Stimulated activated memory B cell treated with anti-CD40 and anti-IgM and Interleukin-4, amounts not matched to agents 10 μg/mL and 1 μg/mL and 100 μg/mL, for 72 hours (primary cell): ENCODE results near the gene EFCAB6.

Source experiments
- ATAC-seq: fragments of 150-1000 bp; cut with Tn5 transposase; 2 replicates; pipeline ENCODE4 v1.10.0; 2021
- H3K27ac Mint-ChIP-seq: one replicate; pipeline ENCODE4 v1.8.0; 2022; ENCODE audit warnings: mild to moderate bottlenecking, mixed read lengths
- H3K27me3 Mint-ChIP-seq: one replicate; pipeline ENCODE4 v1.8.0; 2022; ENCODE audit warnings: mixed read lengths
- H3K36me3 Mint-ChIP-seq: one replicate; pipeline ENCODE4 v1.8.0; 2022; ENCODE audit warnings: mixed read lengths
- H3K4me1 Mint-ChIP-seq: one replicate; pipeline ENCODE4 v1.8.0; 2022; ENCODE audit warnings: mixed read lengths
- H3K4me3 Mint-ChIP-seq: one replicate; pipeline ENCODE4 v1.8.0; 2022; ENCODE audit warnings: mild to moderate bottlenecking, moderate library complexity, mixed read lengths
- H3K9me3 Mint-ChIP-seq: one replicate; pipeline ENCODE4 v1.8.0; 2022; ENCODE audit warnings: mixed read lengths

The EFCAB6 gene

GRCh38 chr22:43504068-43504467, 308.0 kb downstream of the EFCAB6 start:
- Mint-ChIP-seq H3K9me3 (peaks cover 1% of the 10 kb centered on the region), H3K27me3 (no peaks in the 10 kb centered on the region), H3K27ac (no peak overlapping the region), H3K4me3 (no peak overlapping the region), H3K36me3 (no peaks in the 10 kb centered on the region), H3K4me1 (no peaks in the 10 kb centered on the region)
- no peak for ATAC-seq

GRCh38 chr22:43502306-43502874, 309.7 kb downstream of the EFCAB6 start:
- no peak for ATAC-seq
- Mint-ChIP-seq H3K27me3 (no peaks in the 10 kb centered on the region), H3K4me3 (no peak overlapping the region), H3K36me3 (no peaks in the 10 kb centered on the region), H3K4me1 (no peaks in the 10 kb centered on the region), H3K9me3 (no peaks in the 10 kb centered on the region), H3K27ac (no peak overlapping the region)

GRCh38 chr22:43501878-43502277, 310.2 kb downstream of the EFCAB6 start:
- Mint-ChIP-seq H3K4me1 (no peaks in the 10 kb centered on the region), H3K27ac (no peak overlapping the region), H3K4me3 (no peak overlapping the region), H3K36me3 (no peaks in the 10 kb centered on the region), H3K27me3 (no peaks in the 10 kb centered on the region), H3K9me3 (no peaks in the 10 kb centered on the region)
- no peak for ATAC-seq

- Mint-ChIP-seq H3K9me3 (no peaks in the 10 kb centered on the region), H3K27ac (no peak overlapping the region), H3K27me3 (no peaks in the 10 kb centered on the region), H3K36me3 (no peaks in the 10 kb centered on the region), H3K4me3 (no peak overlapping the region), H3K4me1 (no peaks in the 10 kb centered on the region)
- ATAC-seq: no peak
Measured at GRCh38 chr22:43500792-43501785, 311.0 kb downstream of the EFCAB6 start.

GRCh38 chr22:43498856-43499253, 313.2 kb downstream of the EFCAB6 start:
- no peaks in the 10 kb centered on the region for H3K4me1 Mint-ChIP-seq
- no peaks in the 10 kb centered on the region for H3K27me3 Mint-ChIP-seq
- no peak overlapping the region for H3K4me3 Mint-ChIP-seq
- no peak overlapping the region for H3K27ac Mint-ChIP-seq
- no peak for ATAC-seq
- peaks cover 3% of the 10 kb centered on the region for H3K9me3 Mint-ChIP-seq
- H3K36me3 Mint-ChIP-seq: no peaks in the 10 kb centered on the region

- H3K27ac Mint-ChIP-seq: no peak overlapping the region
Measured at GRCh38 chr22:43497956-43498855, 313.9 kb downstream of the EFCAB6 start.

GRCh38 chr22:43493297-43493696, 318.8 kb downstream of the EFCAB6 start:
- H3K27ac Mint-ChIP-seq: no peak overlapping the region
- H3K27me3 Mint-ChIP-seq: no peaks in the 10 kb centered on the region
- H3K36me3 Mint-ChIP-seq: no peaks in the 10 kb centered on the region
- no peaks in the 10 kb centered on the region for H3K4me1 Mint-ChIP-seq
- H3K4me3 Mint-ChIP-seq: no peak overlapping the region
- no peak for ATAC-seq
- H3K9me3 Mint-ChIP-seq: peaks cover 15% of the 10 kb centered on the region

More at GRCh38 chr22:43497956-43498855, 313.9 kb downstream of the EFCAB6 start:
- no peaks in the 10 kb centered on the region for H3K36me3 Mint-ChIP-seq
- ATAC-seq: no peak
- H3K4me1 Mint-ChIP-seq: no peaks in the 10 kb centered on the region
- H3K9me3 Mint-ChIP-seq: peaks cover 3% of the 10 kb centered on the region
- H3K27me3 Mint-ChIP-seq: no peaks in the 10 kb centered on the region
- no peak overlapping the region for H3K4me3 Mint-ChIP-seq

GRCh38 chr22:43491737-43492136, 320.4 kb downstream of the EFCAB6 start:
- H3K4me1 Mint-ChIP-seq: no peaks in the 10 kb centered on the region
- no peak for ATAC-seq
- H3K27me3 Mint-ChIP-seq: peaks cover 9% of the 10 kb centered on the region
- H3K9me3 Mint-ChIP-seq: peaks cover 15% of the 10 kb centered on the region
- H3K27ac Mint-ChIP-seq: no peak overlapping the region
- H3K4me3 Mint-ChIP-seq: no peak overlapping the region
- H3K36me3 Mint-ChIP-seq: no peaks in the 10 kb centered on the region

GRCh38 chr22:43491177-43491576, 320.9 kb downstream of the EFCAB6 start:
- Mint-ChIP-seq H3K4me3 (no peak overlapping the region), H3K4me1 (no peaks in the 10 kb centered on the region), H3K36me3 (no peaks in the 10 kb centered on the region), H3K27ac (no peak overlapping the region), H3K27me3 (peaks cover 11% of the 10 kb centered on the region), H3K9me3 (peaks cover 15% of the 10 kb centered on the region)
- ATAC-seq: no peak

GRCh38 chr22:43490311-43490710, 321.8 kb downstream of the EFCAB6 start:
- H3K36me3 Mint-ChIP-seq: no peaks in the 10 kb centered on the region
- no peak for ATAC-seq
- no peak overlapping the region for H3K4me3 Mint-ChIP-seq
- H3K4me1 Mint-ChIP-seq: no peaks in the 10 kb centered on the region
- H3K27me3 Mint-ChIP-seq: peaks cover 11% of the 10 kb centered on the region
- no peak overlapping the region for H3K27ac Mint-ChIP-seq
- peaks cover 15% of the 10 kb centered on the region for H3K9me3 Mint-ChIP-seq

GRCh38 chr22:43488937-43489336, 323.2 kb downstream of the EFCAB6 start:
- H3K27me3 Mint-ChIP-seq: peaks cover 11% of the 10 kb centered on the region
- H3K27ac Mint-ChIP-seq: no peak overlapping the region
- no peaks in the 10 kb centered on the region for H3K4me1 Mint-ChIP-seq
- no peak overlapping the region for H3K4me3 Mint-ChIP-seq
- no peaks in the 10 kb centered on the region for H3K36me3 Mint-ChIP-seq
- H3K9me3 Mint-ChIP-seq: peaks cover 12% of the 10 kb centered on the region
- ATAC-seq: no peak

- Mint-ChIP-seq H3K9me3 (peaks cover 12% of the 10 kb centered on the region), H3K27ac (no peak overlapping the region), H3K4me1 (no peaks in the 10 kb centered on the region), H3K4me3 (no peak overlapping the region), H3K27me3 (peaks cover 11% of the 10 kb centered on the region), H3K36me3 (no peaks in the 10 kb centered on the region)
- ATAC-seq: no peak
Measured at GRCh38 chr22:43488031-43488866, 323.9 kb downstream of the EFCAB6 start.

GRCh38 chr22:43487311-43488030, 324.6 kb downstream of the EFCAB6 start:
- Mint-ChIP-seq H3K27ac (no peak overlapping the region), H3K9me3 (peaks cover 12% of the 10 kb centered on the region), H3K36me3 (no peaks in the 10 kb centered on the region), H3K4me1 (no peaks in the 10 kb centered on the region), H3K27me3 (peaks cover 11% of the 10 kb centered on the region), H3K4me3 (no peak overlapping the region)
- no peak for ATAC-seq

- Mint-ChIP-seq H3K4me1 (peaks cover 14% of the 10 kb centered on the region), H3K27me3 (peaks cover 11% of the 10 kb centered on the region), H3K36me3 (no peaks in the 10 kb centered on the region), H3K9me3 (no peaks in the 10 kb centered on the region), H3K4me3 (no peak overlapping the region), H3K27ac (no peak overlapping the region)
- no peak for ATAC-seq
Measured at GRCh38 chr22:43485502-43486089, 326.5 kb downstream of the EFCAB6 start.
